ENCODE measurements around the gene CDON.

CDON gene

DNA sequence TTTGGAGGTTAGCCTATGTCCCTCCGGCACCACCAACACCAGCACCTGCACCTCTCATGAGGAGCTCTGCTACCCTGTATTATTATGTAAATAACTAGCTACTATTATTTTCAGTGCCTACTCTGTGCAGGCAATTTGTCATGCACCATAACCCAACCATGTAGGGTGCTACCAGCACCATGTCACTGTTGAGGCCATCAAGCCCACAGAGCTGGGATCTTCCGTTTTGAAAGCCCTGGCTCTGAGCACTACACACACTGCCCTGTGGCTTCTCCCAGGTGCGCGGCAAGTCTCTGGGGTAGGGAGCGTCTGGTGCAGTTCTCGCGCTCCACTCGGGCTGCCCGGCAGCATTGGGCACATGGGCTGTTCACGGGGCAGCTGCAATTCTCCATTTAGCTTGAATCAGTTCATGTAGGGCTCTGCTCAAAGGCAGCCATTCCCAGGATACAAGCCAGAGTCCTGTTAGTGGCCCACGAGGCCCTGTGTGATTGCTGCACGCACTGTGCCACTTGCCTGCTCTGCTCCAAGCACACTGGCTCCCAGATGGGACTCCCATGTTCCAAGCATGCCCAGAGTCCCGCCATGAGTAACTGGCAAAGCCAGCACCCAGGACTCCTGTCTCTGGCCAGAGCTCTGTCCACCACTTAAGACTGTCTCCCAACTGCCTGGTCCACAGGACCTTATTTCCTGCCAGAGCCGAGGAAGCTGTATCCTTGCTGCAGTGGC lies 42.5 kb upstream of the CDON start:
- H4K5ac ChIP-seq (ENCODE audit: low read length): no peak overlapping the region
- H3K4me1 ChIP-seq (ENCODE audit: control insufficient read depth, low read depth, low read length): peaks cover 15% of the 10 kb centered on the region
- H3K27me3 ChIP-seq (ENCODE audit: insufficient read depth, low read length, poor library complexity): no peaks in the 10 kb centered on the region
- H4K8ac ChIP-seq (ENCODE audit: low read depth, low read length): no peak overlapping the region
- no peak overlapping the region for H2BK5ac ChIP-seq (ENCODE audit: low read length)
- no peaks in the 10 kb centered on the region for H3K36me3 ChIP-seq (ENCODE audit: control insufficient read depth, insufficient read depth, low read length)
- no peaks in the 10 kb centered on the region for H3K79me2 ChIP-seq (ENCODE audit: control insufficient read depth, insufficient read depth, low read length)
- no peak overlapping the region for H3K4me3 ChIP-seq (ENCODE audit: low read length)
- no peak overlapping the region for H3K27ac ChIP-seq (ENCODE audit: low read depth, low read length)
- no peaks in the 10 kb centered on the region for H3K79me1 ChIP-seq (ENCODE audit: low read length)
- no peak overlapping the region for H2AK5ac ChIP-seq (ENCODE audit: low read length)
- H2BK120ac ChIP-seq (ENCODE audit: low read depth, low read length): no peak overlapping the region
- no peak overlapping the region for H3K9ac ChIP-seq (ENCODE audit: low read length)
- H2BK15ac ChIP-seq (replicated peaks; ENCODE audit: low read depth): no peak overlapping the region
- no peak for DNase-seq
- H3K4me2 ChIP-seq (ENCODE audit: low read length): no peak overlapping the region
- no peak overlapping the region for H3K23ac ChIP-seq (ENCODE audit: low read length)
- no CpG with 5 or more reads among the region's 14 CpGs for WGBS (ENCODE audit: extremely low coverage, insufficient coverage, low lambda C conversion rate)
- H3K4ac ChIP-seq (ENCODE audit: low read depth, low read length): no peak overlapping the region
- no peak overlapping the region for H3K18ac ChIP-seq (ENCODE audit: low read length)
- no peak overlapping the region for H3K56ac ChIP-seq (ENCODE audit: low read length)

DNA sequence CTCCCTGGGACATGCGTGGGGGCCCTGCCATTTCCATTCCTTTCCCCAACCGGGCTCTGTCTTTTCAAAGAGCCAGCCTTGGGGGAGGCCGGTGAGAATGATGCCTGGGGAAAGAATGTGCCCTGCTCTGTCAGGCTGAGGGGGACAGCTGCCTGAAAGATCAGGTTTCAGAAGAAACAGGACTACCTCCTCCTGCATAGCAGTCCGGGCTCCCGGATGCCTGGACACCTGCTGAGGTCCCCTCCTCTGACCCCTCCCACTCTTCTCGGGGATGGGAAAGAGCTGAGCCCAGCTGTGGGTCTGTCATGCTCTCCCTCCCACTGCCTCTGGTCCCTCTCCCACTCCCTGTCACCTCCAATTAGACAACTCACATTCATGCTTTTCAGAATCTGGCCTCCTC lies 41.8 kb upstream of the CDON start:
- H2AK5ac ChIP-seq (ENCODE audit: low read length): no peak overlapping the region
- H3K4me1 ChIP-seq (ENCODE audit: control insufficient read depth, low read depth, low read length): peaks cover 15% of the 10 kb centered on the region
- peak; percentile 94 for DNase-seq

DNA sequence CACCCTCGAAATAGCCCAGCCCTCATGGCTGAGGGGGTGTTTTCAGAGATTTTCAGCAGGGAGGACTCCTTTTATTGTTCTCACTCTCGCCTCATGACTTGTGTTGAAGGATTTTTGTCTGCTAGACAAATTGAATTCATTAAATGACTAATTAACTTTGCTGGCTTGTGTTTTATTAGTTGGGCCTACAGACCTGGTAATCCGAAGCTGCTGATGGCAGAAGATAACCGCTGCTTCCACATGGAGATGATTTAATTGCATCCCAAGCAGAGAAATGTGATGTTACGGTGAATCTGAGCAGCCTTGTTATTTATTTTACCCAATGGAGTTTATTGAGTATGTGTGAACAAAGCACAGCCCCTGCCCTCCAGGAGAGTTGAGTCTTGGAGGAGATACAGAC lies 40.5 kb upstream of the CDON start:
- Histone ChIP-seq H3K23ac (ENCODE audit: low read length) (no peak overlapping the region), H3K9ac (ENCODE audit: low read length) (no peak overlapping the region), H2BK5ac (ENCODE audit: low read length) (no peak overlapping the region), H3K27me3 (ENCODE audit: insufficient read depth, low read length, poor library complexity) (no peaks in the 10 kb centered on the region), H3K4me2 (ENCODE audit: low read length) (no peak overlapping the region), H3K79me1 (ENCODE audit: low read length) (no peaks in the 10 kb centered on the region), H3K4me1 (ENCODE audit: control insufficient read depth, low read depth, low read length) (peaks cover 15% of the 10 kb centered on the region), H3K27ac (ENCODE audit: low read depth, low read length) (no peak overlapping the region), H3K4me3 (ENCODE audit: low read length) (no peak overlapping the region), H4K8ac (ENCODE audit: low read depth, low read length) (no peak overlapping the region), H3K36me3 (ENCODE audit: control insufficient read depth, insufficient read depth, low read length) (no peaks in the 10 kb centered on the region), H3K18ac (ENCODE audit: low read length) (no peak overlapping the region), H3K79me2 (ENCODE audit: control insufficient read depth, insufficient read depth, low read length) (no peaks in the 10 kb centered on the region), H2AK5ac (ENCODE audit: low read length) (no peak overlapping the region), H2BK15ac (replicated peaks; ENCODE audit: low read depth) (no peak overlapping the region), H2BK120ac (ENCODE audit: low read depth, low read length) (no peak overlapping the region), H3K56ac (ENCODE audit: low read length) (no peak overlapping the region), H3K4ac (ENCODE audit: low read depth, low read length) (no peak overlapping the region), H4K5ac (ENCODE audit: low read length) (no peak overlapping the region)
- no peak for DNase-seq
- no CpG with 5 or more reads among the region's 5 CpGs for WGBS (ENCODE audit: extremely low coverage, insufficient coverage, low lambda C conversion rate)

More for the DNA sequence above, 41.8 kb upstream of the CDON start:
- no peak overlapping the region for H3K56ac ChIP-seq (ENCODE audit: low read length)
- no peak overlapping the region for H3K9ac ChIP-seq (ENCODE audit: low read length)
- H4K5ac ChIP-seq (ENCODE audit: low read length): no peak overlapping the region
- H3K27ac ChIP-seq (ENCODE audit: low read depth, low read length): peak overlapping the region; percentile 71
- H3K27me3 ChIP-seq (ENCODE audit: insufficient read depth, low read length, poor library complexity): no peaks in the 10 kb centered on the region
- no peak overlapping the region for H3K4ac ChIP-seq (ENCODE audit: low read depth, low read length)
- H3K4me3 ChIP-seq (ENCODE audit: low read length): no peak overlapping the region
- no peak overlapping the region for H2BK120ac ChIP-seq (ENCODE audit: low read depth, low read length)
- H2BK5ac ChIP-seq (ENCODE audit: low read length): no peak overlapping the region
- no peak overlapping the region for H2BK15ac ChIP-seq (replicated peaks; ENCODE audit: low read depth)
- no peak overlapping the region for H3K18ac ChIP-seq (ENCODE audit: low read length)
- no peak overlapping the region for H3K23ac ChIP-seq (ENCODE audit: low read length)
- no peak overlapping the region for H3K4me2 ChIP-seq (ENCODE audit: low read length)
- no peaks in the 10 kb centered on the region for H3K79me1 ChIP-seq (ENCODE audit: low read length)
- WGBS (ENCODE audit: extremely low coverage, insufficient coverage, low lambda C conversion rate): no CpG with 5 or more reads among the region's 6 CpGs
- H3K36me3 ChIP-seq (ENCODE audit: control insufficient read depth, insufficient read depth, low read length): no peaks in the 10 kb centered on the region
- H3K79me2 ChIP-seq (ENCODE audit: control insufficient read depth, insufficient read depth, low read length): no peaks in the 10 kb centered on the region
- H4K8ac ChIP-seq (ENCODE audit: low read depth, low read length): no peak overlapping the region

DNA sequence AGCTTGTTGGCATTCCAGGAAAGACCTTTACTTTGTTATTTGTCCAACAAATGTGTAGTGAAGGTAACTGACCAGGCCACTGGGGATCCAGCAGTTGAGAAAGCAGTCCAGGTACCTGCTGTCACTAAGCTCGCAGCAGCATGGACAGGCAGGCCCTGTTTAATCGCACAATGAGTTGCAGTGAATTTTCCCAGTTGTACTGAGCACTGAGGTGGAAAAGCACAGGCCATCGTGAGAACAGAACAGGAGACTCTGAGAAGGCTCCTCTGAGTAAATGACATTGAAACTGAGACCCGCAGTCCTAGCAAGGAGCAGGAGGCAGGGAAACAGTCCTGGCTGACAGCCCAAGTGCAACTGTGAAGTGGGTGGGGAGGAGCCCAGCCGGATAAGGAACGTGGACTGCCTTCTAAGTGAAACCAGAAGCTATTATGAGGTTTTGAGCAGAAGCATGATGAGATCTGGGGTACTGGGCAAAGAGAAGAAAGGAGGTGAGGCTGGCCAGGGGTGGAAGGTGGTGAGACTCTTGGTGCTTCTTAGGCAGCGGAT lies 39.8 kb upstream of the CDON start:
- Histone ChIP-seq H3K4ac (ENCODE audit: low read depth, low read length) (no peak overlapping the region), H2BK15ac (replicated peaks; ENCODE audit: low read depth) (no peak overlapping the region), H4K5ac (ENCODE audit: low read length) (no peak overlapping the region), H3K4me2 (ENCODE audit: low read length) (no peak overlapping the region), H3K9ac (ENCODE audit: low read length) (no peak overlapping the region), H3K36me3 (ENCODE audit: control insufficient read depth, insufficient read depth, low read length) (no peaks in the 10 kb centered on the region), H3K4me3 (ENCODE audit: low read length) (no peak overlapping the region), H2BK5ac (ENCODE audit: low read length) (no peak overlapping the region), H3K4me1 (ENCODE audit: control insufficient read depth, low read depth, low read length) (peaks cover 15% of the 10 kb centered on the region), H3K79me2 (ENCODE audit: control insufficient read depth, insufficient read depth, low read length) (no peaks in the 10 kb centered on the region), H3K27me3 (ENCODE audit: insufficient read depth, low read length, poor library complexity) (no peaks in the 10 kb centered on the region), H3K18ac (ENCODE audit: low read length) (no peak overlapping the region), H3K79me1 (ENCODE audit: low read length) (no peaks in the 10 kb centered on the region), H3K56ac (ENCODE audit: low read length) (no peak overlapping the region), H2AK5ac (ENCODE audit: low read length) (no peak overlapping the region), H3K23ac (ENCODE audit: low read length) (no peak overlapping the region), H3K27ac (ENCODE audit: low read depth, low read length) (no peak overlapping the region), H4K8ac (ENCODE audit: low read depth, low read length) (no peak overlapping the region), H2BK120ac (ENCODE audit: low read depth, low read length) (no peak overlapping the region)
- DNase-seq: no peak
- WGBS (ENCODE audit: extremely low coverage, insufficient coverage, low lambda C conversion rate): no CpG with 5 or more reads among the region's 7 CpGs

DNA sequence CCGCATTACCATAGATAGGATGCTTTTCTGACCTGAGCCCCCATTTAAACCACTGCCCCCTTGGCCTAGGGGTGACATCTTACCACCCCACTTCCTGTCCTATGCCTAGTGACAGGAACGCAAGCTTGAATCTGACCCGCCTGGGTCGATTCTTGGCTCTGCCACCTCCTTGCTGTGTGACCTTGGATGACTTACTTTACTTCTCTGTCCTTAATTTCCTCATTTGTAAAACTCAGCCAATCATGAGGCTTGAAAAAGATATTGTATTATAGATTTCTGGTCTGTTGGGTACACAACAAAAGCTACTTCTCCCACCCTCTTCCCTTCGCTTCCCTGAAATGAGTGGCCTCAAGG lies 39.2 kb upstream of the CDON start:
- no peak overlapping the region for H2BK120ac ChIP-seq (ENCODE audit: low read depth, low read length)
- no peak for DNase-seq
- no peak overlapping the region for H3K27ac ChIP-seq (ENCODE audit: low read depth, low read length)

More for the DNA sequence above, 39.2 kb upstream of the CDON start:
- H2BK15ac ChIP-seq (replicated peaks; ENCODE audit: low read depth): no peak overlapping the region
- H3K4ac ChIP-seq (ENCODE audit: low read depth, low read length): no peak overlapping the region
- H3K4me2 ChIP-seq (ENCODE audit: low read length): no peak overlapping the region
- no peak overlapping the region for H3K4me3 ChIP-seq (ENCODE audit: low read length)
- no peak overlapping the region for H4K8ac ChIP-seq (ENCODE audit: low read depth, low read length)
- no peak overlapping the region for H3K56ac ChIP-seq (ENCODE audit: low read length)
- H3K79me1 ChIP-seq (ENCODE audit: low read length): no peaks in the 10 kb centered on the region
- no peak overlapping the region for H4K5ac ChIP-seq (ENCODE audit: low read length)
- no peak overlapping the region for H2AK5ac ChIP-seq (ENCODE audit: low read length)
- H3K4me1 ChIP-seq (ENCODE audit: control insufficient read depth, low read depth, low read length): peaks cover 15% of the 10 kb centered on the region
- H3K9ac ChIP-seq (ENCODE audit: low read length): no peak overlapping the region
- no peaks in the 10 kb centered on the region for H3K79me2 ChIP-seq (ENCODE audit: control insufficient read depth, insufficient read depth, low read length)
- H3K36me3 ChIP-seq (ENCODE audit: control insufficient read depth, insufficient read depth, low read length): no peaks in the 10 kb centered on the region
- H3K23ac ChIP-seq (ENCODE audit: low read length): no peak overlapping the region
- no peak overlapping the region for H2BK5ac ChIP-seq (ENCODE audit: low read length)
- H3K27me3 ChIP-seq (ENCODE audit: insufficient read depth, low read length, poor library complexity): no peaks in the 10 kb centered on the region
- no peak overlapping the region for H3K18ac ChIP-seq (ENCODE audit: low read length)
- WGBS (ENCODE audit: extremely low coverage, insufficient coverage, low lambda C conversion rate): no CpG with 5 or more reads among the region's 5 CpGs
